Stimulated activated CD4-positive, alpha-beta T cell treated with anti-CD3 and anti-CD28 coated beads, Interleukin-4, amount 100 ng/mL, for 24 hours (primary cell): ENCODE data around the gene SMCHD1.

ENCODE experiments used
- DNase-seq: peaks from one replicate; pipeline ENCODE4 v3.0.0-alpha.2; 2020

The SMCHD1 gene

GRCh38 chr18:2655178-2655953 is at the start of gene SMCHD1:
Gene SMCHD1 (plus strand): TSS chr18:2655726. CDS start chr18:2656076, 350 bp downstream.
- peak; percentile 92 for DNase-seq

DNA sequence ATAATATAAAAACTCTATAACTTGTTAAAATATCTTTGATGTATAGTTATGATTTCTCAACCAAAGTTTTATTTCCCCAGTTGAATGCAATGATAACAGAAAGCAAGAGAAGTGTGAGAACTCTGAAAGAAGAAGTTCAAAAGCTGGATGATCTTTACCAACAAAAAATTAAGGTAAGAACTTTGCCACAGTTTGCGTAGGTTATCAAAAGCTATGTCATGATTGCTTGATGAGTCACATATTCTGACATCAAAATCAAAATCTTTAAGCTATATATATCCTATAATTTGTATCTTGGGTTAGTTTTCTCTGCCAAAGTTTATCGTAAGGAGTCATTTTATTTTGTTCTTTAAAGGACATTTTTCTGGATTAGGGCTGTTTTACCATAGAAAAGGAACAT is 49.2 kb upstream of the SMCHD1 start:
- DNase-seq = no peak

GRCh38 chr18:2609604-2610003 is 45.9 kb upstream of the SMCHD1 start:
- no peak for DNase-seq

DNA sequence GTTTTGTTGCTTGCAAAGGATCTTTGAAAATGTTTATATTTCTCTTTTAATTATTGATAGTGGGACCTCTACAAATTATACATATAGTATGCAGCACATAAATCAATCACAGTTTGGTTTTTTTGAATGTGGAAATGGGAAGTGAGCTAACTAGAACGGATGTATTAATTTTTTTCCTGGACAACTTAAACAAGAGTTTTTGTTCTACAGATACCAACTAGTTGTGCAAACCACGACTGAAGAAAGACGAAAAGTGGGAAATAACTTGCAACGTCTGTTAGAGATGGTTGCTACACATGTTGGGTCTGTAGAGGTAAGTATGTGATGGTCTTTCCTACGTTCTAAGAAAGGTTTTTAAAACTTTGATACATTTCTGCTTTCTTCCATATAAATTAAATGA is 45.0 kb upstream of the SMCHD1 start:
- DNase-seq = no peak

DNA sequence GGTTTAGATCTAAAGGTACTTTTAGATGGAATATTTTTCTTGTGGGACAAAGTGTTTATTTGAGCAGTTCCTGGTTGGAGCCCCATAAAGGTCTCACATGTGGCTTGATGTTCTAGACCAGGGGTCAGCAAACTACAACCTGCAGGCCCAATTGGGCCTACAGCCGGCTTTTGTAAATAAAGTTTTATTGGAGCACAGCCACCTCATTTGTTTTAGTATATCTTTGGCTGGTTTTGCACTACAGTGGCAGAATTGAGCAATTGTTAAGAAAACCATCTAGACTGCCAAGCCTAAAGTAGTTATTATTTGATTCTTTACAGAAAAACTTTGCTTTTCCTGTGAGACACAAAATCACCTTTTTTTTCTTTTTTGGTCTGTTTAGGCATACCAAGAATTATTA is 42.5 kb upstream of the SMCHD1 start:
- DNase-seq = no peak

DNA sequence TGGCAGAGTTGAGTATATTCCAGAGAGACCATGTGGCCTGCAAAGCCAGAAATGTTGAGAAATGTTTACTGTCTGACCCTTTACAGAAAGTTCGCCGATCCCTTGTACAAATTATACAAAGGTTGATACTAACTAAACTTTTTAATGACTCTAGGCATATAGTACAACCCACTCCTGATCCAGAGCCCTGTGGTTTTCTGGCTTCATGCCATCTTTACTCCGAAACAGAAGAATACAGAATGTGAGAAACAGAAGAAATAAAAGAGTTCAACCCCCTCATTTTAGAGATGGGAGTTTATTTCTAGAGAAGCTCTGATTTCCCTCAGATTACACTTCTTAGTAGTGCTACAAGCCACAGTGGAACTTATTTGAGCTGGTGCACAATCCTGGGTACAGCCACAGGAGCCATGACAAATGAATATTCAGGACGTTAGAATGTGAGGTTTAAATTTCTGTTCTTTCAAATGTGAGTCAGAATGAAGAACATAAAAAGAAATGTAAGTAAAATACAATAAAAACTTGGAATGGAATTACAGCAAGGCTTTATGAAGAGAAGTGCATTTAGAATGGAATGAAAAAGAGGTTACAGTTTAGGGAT is 38.0 kb upstream of the SMCHD1 start:
- no peak for DNase-seq

DNA sequence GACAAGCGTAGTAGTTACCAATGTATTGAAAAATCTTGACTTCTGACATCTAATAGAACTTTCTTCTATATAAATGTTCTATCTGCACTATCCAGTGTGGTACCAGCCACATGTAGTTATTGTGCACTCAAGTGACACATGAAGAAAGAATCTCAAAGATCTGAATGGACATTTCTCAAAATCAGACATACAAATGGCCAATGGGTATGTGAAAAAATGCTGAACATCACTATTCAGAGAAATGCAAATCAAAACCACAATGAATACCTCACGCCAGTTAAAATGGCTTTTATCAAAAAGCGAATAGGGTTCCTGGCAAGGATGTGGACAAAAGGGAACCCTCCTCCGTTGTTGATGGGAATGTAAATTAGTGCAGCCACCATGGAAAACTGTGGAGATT is 37.5 kb upstream of the SMCHD1 start:
- no peak for DNase-seq

GRCh38 chr18:2625217-2625616 is 30.3 kb upstream of the SMCHD1 start:
- DNase-seq = no peak

- peak; percentile 52 for DNase-seq
Measured at GRCh38 chr18:2627821-2628276, 27.7 kb upstream of the SMCHD1 start.

- no peak for DNase-seq
Measured at GRCh38 chr18:2629003-2629402, 26.5 kb upstream of the SMCHD1 start.

GRCh38 chr18:2635586-2635985 is 19.9 kb upstream of the SMCHD1 start:
- no peak for DNase-seq

DNA sequence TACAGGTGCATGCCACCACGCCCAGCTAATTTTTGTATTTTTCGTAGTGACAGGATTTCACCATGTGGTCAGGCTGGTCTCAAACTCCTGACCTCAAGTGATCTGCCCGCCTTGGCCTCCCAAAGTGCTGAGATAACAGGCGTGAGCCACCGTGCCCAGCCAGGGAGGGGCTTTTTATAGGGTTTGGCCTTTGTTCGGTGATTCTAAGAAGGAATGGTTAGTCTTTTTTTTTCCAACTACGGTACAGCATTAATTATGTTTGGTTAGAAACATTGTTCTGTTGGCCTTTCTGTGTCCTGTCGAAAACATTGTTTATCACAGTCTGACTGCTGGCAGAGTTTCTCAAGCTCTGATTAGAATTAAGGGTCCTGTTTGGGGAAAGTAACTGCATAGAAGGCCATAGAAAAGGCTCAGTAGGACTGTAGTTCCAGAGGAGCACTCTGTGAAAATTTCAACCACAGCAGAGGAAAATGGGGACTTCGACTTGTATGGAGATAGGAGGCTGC is 19.3 kb upstream of the SMCHD1 start:
- DNase-seq = no peak

- DNase-seq = no peak
Measured at GRCh38 chr18:2641638-2642037, 13.9 kb upstream of the SMCHD1 start.

DNA sequence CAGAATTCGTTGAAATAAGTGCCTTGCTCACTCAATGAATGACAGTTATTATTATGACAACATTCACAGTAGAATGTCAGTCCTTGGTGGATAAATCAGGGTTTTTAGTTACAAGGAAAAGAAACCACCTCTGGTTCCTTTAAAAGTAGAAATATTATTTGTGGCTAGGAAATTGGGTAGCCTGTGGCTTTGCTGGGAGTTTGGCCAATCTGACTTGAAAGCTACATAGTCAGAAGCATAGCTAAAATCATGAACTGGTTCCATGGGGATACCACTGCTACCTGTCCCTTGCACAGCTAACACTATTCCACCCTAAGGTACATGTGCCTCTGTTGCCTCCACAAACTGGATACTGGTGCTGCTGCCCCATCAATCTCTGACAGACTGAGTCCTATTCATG is 12.8 kb upstream of the SMCHD1 start:
- no peak for DNase-seq

DNA sequence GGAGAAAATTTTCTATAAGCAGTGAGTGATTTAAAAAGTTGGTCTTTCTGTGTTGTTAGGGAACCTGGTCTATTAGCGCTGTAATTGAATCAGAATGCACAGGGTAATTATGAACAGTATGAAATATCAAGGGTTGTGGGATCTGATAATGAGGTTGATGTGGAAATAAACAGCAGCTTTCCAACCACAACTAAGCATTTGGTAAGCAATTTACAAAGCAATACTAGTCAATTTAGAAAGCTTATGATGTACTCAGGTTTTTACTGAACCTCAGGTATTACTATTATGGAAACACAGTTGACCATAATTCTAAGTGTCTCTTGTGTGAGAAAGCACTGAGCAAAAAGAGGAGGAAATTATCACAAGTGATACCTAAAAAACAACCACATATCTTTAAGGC is 11.0 kb upstream of the SMCHD1 start:
- DNase-seq = no peak

- DNase-seq = no peak
Measured at GRCh38 chr18:2651981-2652380, 3.5 kb upstream of the SMCHD1 start.

- DNase-seq = no peak
Measured at GRCh38 chr18:2653467-2653866, 2.1 kb upstream of the SMCHD1 start.

DNA sequence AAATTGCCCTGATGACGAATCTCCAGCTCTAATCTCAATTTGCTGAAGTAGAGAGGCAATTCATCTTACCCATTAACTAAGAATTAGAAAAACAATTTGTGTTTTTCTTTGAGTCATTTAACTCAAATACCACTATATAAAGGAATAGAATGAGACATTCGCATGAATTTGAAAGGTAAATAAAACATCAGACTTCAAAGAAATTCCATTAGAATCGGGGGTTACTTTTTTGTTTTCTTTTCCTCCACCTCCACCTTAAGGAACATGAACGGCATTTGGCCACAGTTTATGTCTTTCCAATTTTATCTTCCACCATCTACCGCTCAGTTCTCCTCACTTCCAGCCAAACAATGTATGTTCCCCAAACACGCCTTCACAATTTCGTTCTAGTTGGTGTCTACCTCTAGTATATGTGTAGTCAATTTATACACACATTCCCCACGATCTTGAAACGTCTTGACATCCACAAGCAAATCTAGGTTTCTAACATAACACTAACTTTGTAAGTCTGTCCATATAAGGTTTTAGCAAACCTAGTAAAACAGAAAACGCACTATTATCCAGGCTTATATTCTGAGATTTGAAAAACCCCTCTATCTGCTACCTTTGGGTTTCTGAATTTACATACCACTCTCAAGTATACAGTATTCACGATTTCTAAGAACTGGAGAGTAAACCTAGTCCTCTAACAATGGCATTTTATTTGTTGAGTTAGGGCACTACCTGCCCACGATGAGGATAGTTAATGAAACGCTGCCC is 1.2 kb upstream of the SMCHD1 start:
- DNase-seq = no peak

DNA sequence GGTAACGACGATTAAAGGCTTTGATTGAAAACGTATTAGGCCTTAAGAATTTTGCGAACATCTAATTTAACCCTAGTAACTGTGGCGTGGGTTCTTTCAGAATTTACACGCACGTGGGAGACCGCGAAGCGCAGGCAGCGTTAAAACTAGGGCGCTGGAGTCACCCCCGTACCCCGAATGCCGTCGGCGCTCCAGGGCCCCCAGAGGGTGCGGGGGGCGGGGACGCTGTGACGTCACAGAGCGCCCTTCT is 673 bp upstream of the SMCHD1 start:
- peak; percentile 73 for DNase-seq

DNA sequence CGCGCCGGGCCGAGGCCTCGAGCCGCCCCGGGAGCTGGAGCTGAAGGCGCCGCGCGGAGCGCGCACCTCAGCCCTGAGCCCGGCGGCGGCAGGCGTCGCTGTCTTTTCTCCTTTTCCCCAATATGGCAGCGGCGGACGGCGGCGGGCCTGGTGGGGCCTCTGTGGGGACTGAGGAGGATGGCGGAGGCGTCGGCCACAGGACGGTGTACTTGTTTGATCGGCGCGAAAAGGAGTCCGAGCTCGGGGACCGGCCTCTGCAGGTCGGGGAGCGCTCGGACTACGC is 369 bp downstream of the SMCHD1 start:
- DNase-seq = no peak

DNA sequence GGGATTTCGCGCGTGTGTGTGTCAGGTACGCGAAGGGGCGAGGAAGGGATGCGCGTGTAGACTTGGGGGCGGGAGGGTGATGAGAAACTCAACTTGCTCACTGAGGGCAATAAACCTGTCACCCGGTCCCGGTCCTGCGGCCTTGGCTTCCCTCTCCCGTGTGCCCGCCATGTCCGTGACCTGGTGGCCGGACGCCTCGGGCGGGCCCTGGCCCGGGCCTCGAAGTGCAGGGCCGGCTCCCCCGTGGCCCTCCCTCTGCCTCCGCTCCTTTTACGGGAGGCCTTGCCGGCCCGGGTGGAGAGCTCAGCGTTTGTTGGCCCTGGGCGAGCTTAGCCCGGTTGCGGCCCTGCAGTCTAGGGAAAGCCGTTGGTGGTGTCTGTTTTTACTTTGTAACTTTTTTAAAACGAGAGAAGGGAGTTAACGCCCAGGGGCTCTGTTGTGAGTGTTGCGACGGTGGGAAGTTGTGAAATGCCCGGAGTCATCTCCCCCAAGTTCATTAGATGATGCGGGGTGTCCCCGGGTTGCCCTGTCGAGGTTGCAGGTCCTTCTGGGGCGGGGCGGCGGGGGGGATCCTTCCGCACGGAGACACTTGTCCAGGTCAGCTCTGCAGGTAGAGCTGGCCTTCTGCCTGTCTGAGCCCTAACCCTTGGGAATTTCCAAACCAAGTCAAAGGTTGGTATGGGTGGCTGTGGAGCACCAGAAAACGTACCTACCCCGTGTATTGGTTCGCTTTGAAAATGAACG is 883 bp downstream of the SMCHD1 start:
- DNase-seq = peak; percentile 60

- no peak for DNase-seq
Measured at GRCh38 chr18:2656981-2657512, 1.5 kb downstream of the SMCHD1 start.

DNA sequence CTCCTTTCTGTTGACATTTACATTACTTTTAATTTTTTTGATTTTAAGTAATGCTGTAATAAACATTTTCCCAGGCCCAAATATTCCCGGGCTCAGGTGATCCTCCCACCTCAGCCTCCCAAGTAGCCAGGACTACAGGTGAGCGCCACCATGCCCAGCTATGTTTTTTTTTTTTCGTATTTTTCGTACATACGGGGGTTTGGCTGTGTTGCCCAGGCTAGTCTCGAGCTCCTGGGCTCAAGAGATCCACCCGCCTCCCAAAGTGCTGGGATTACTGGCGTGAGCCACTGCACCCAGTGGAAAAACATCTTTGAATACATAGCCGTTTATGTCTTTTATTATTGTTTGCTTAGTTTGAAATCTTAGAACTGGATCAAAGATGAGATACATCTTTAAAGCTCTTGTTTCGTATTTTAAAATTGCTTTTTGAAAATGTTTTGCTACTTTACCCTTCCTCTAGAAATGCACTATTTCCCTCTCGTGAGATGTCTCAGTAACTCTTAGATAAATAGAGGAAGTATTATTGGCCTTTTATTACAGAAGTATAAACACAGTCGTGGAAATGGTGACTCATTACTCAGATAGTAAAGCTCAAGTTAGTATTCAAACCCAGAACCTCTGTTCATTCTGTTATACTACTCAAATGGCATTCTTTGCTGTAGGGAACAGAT is 2.4 kb downstream of the SMCHD1 start:
- no peak for DNase-seq
